CD4-positive, CD25-positive, alpha-beta regulatory T cell (primary cell): ENCODE results near the gene ZNF787. TPM values are rescaled to one million over a fixed set of nuclear protein-coding genes. Genes with fewer than 3 reads are reported as not detected.
"Not testable (repeated sequence)": the region's sequence is repeated elsewhere in the genome, so short reads cannot be mapped to it uniquely, and the experiment has no call there.

ENCODE experiments used
- ATAC-seq, 2 donors: fragments of 150-1000 bp; cut with Tn5 transposase; one replicate each; pipeline ENCODE4 v1.10.0; 2021; ENCODE audit warnings: low read depth in 2 of 2, moderate number of reproducible peaks in 2 of 2, moderate library complexity in 1 of 2
- DNase-seq, 3 donors: peaks; one replicate each; pipeline versions ENCODE4 v3.0.0 to v3.0.0-alpha.2; 2012 to 2022; ENCODE audit warnings: mixed read lengths in 1 of 3
- H3K27ac ChIP-seq: one replicate; pipeline ENCODE4 v1.7.0; 2013; ENCODE audit warnings: mild to moderate bottlenecking, low read length; ENCODE audit not compliant: insufficient read depth, poor library complexity, severe bottlenecking
- H3K27me3 ChIP-seq: one replicate; pipeline ENCODE4 v1.7.0; 2013; ENCODE audit warnings: low read length; ENCODE audit not compliant: control insufficient read depth, insufficient read depth
- H3K36me3 ChIP-seq: one replicate; pipeline ENCODE4 v1.7.0; 2013; ENCODE audit warnings: mild to moderate bottlenecking, low read length, moderate library complexity; ENCODE audit not compliant: control insufficient read depth, insufficient read depth
- H3K4me1 ChIP-seq: 2 replicates; pipeline ENCODE4 v1.7.0; 2013; ENCODE audit warnings: mild to moderate bottlenecking, low read length; ENCODE audit not compliant: insufficient read depth, control insufficient read depth, poor library complexity, severe bottlenecking
- H3K4me3 ChIP-seq: one replicate; pipeline ENCODE4 v1.7.0; 2013; ENCODE audit warnings: low read depth, mild to moderate bottlenecking, low read length, moderate library complexity
- H3K9me3 ChIP-seq, 2 experiments: 1 replicate in 1 of 2; 2 replicates in 1 of 2; pipeline ENCODE4 v1.7.0; 2013; ENCODE audit warnings: low read length in 2 of 2, mild to moderate bottlenecking in 1 of 2, moderate library complexity in 1 of 2; ENCODE audit not compliant: control insufficient read depth in 2 of 2
- H3K27ac Mint-ChIP-seq, 3 donors: one replicate each; pipeline ENCODE4 v1.8.0; 2020 to 2022; ENCODE audit warnings: mild to moderate bottlenecking in 3 of 3, mixed read lengths in 3 of 3, moderate library complexity in 2 of 3
- H3K27me3 Mint-ChIP-seq: one replicate; pipeline ENCODE4 v1.8.0; 2022; ENCODE audit warnings: mild to moderate bottlenecking, mixed read lengths
- H3K36me3 Mint-ChIP-seq: one replicate; pipeline ENCODE4 v1.8.0; 2020; ENCODE audit warnings: mixed read lengths
- H3K4me1 Mint-ChIP-seq, 4 donors: one replicate each; pipeline ENCODE4 v1.8.0; 2020 to 2022; ENCODE audit warnings: mixed read lengths in 4 of 4, mild to moderate bottlenecking in 1 of 4
- H3K4me3 Mint-ChIP-seq, 4 donors: one replicate each; pipeline ENCODE4 v1.8.0; 2020 to 2022; ENCODE audit warnings: mild to moderate bottlenecking in 4 of 4, mixed read lengths in 4 of 4, moderate library complexity in 3 of 4
- H3K9me3 Mint-ChIP-seq, 7 donors: one replicate each; pipeline ENCODE4 v1.8.0; 2020 to 2022; ENCODE audit warnings: mixed read lengths in 7 of 7, mild to moderate bottlenecking in 3 of 7, moderate library complexity in 2 of 7
- polyA plus RNA-seq, 4 donors: library from polyadenylated mRNA; unstranded; fragments of 300-500 nt; fragmentation: Illumina TruSeq; gene quantifications; one replicate each; pipeline ENCODE4 v1.2.3, GENCODE V29; 2021
- total RNA-seq: library from RNA; stranded (reverse); gene quantifications from one replicate; pipeline ENCODE4 v1.2.3, GENCODE V29; 2022

ZNF787 gene
- total and polyA plus RNA-seq, 5 donors from 2014 or later, result 0.73 to 21.4 (median 1.5) TPM

GRCh38 chr19:56105831-56106396, 15.2 kb downstream of the ZNF787 start:
- H3K4me1 ChIP-seq, H3K9me3 Mint-ChIP-seq, H3K36me3 ChIP-seq, H3K9me3 ChIP-seq, H3K4me3 Mint-ChIP-seq, H3K4me3 ChIP-seq, H3K27me3 ChIP-seq, DNase-seq, H3K27me3 Mint-ChIP-seq, ATAC-seq, H3K27ac ChIP-seq: not testable (repeated sequence)
- peaks cover 0 to 47% (median 15%) of the 10 kb centered on the region in 4 donors for H3K4me1 Mint-ChIP-seq
- peak overlapping the region in 2 of 3 donors; percentile 67 for H3K27ac Mint-ChIP-seq
- H3K36me3 Mint-ChIP-seq, result peaks cover 16% of the 10 kb centered on the region

GRCh38 chr19:56105090-56105701, 15.9 kb downstream of the ZNF787 start:
- Mint-ChIP-seq H3K27me3 (no peaks in the 10 kb centered on the region), H3K36me3 (peaks cover 16% of the 10 kb centered on the region), H3K4me1 (peaks cover 0 to 44% (median 14%) of the 10 kb centered on the region in 4 donors), H3K9me3 (peaks cover 0 to 2% (median 0%) of the 10 kb centered on the region in 7 donors), H3K4me3 (peak overlapping the region in 1 of 4 donors; percentile 13), H3K27ac (peak overlapping the region in 2 of 3 donors; percentile 67)
- Histone ChIP-seq H3K4me1 (no peaks in the 10 kb centered on the region), H3K27ac (no peak overlapping the region), H3K27me3 (no peaks in the 10 kb centered on the region), H3K36me3 (peaks cover 9% of the 10 kb centered on the region), H3K9me3 (no peaks in the 10 kb centered on the region), H3K4me3 (no peak overlapping the region)
- peak; percentile 21 to 46 (median 25) for DNase-seq
- ATAC-seq, result peak; percentile 39 to 53

GRCh38 chr19:56104423-56104822, 16.7 kb downstream of the ZNF787 start:
- no peak for DNase-seq
- Mint-ChIP-seq H3K4me3 (no peak overlapping the region), H3K27ac (no peak overlapping the region)

GRCh38 chr19:56103027-56103614, 18.0 kb downstream of the ZNF787 start:
- no peaks in the 10 kb centered on the region for H3K27me3 ChIP-seq
- H3K36me3 ChIP-seq, result peaks cover 15% of the 10 kb centered on the region
- no peaks in the 10 kb centered on the region for H3K4me1 ChIP-seq
- ATAC-seq, result no peak
- no peak overlapping the region for H3K4me3 ChIP-seq
- Mint-ChIP-seq H3K27me3 (no peaks in the 10 kb centered on the region), H3K27ac (peak overlapping the region in 1 of 3 donors; percentile 87), H3K9me3 (peaks cover 0 to 2% (median 0%) of the 10 kb centered on the region in 7 donors), H3K4me3 (no peak overlapping the region), H3K36me3 (peaks cover 16% of the 10 kb centered on the region), H3K4me1 (peaks cover 0 to 33% (median 12%) of the 10 kb centered on the region in 4 donors)
- no peak for DNase-seq
- H3K9me3 ChIP-seq, result no peaks in the 10 kb centered on the region
- no peak overlapping the region for H3K27ac ChIP-seq

More at GRCh38 chr19:56104423-56104822, 16.7 kb downstream of the ZNF787 start:
- peaks cover 0 to 40% (median 12%) of the 10 kb centered on the region in 4 donors for H3K4me1 Mint-ChIP-seq
- no peak for ATAC-seq
- no peaks in the 10 kb centered on the region for H3K27me3 ChIP-seq
- H3K27me3 Mint-ChIP-seq, result no peaks in the 10 kb centered on the region
- H3K4me3 ChIP-seq, result no peak overlapping the region
- H3K9me3 ChIP-seq, result no peaks in the 10 kb centered on the region
- H3K36me3 ChIP-seq, result peaks cover 9% of the 10 kb centered on the region
- no peaks in the 10 kb centered on the region for H3K4me1 ChIP-seq
- peaks cover 16% of the 10 kb centered on the region for H3K36me3 Mint-ChIP-seq
- peaks cover 0 to 2% (median 0%) of the 10 kb centered on the region in 7 donors for H3K9me3 Mint-ChIP-seq
- H3K27ac ChIP-seq, result no peak overlapping the region

GRCh38 chr19:56101746-56102535, 19.2 kb downstream of the ZNF787 start:
- H3K36me3 Mint-ChIP-seq, result peaks cover 16% of the 10 kb centered on the region
- ATAC-seq, result no peak

GRCh38 chr19:56101095-56101494, 20.0 kb downstream of the ZNF787 start:
- Histone ChIP-seq H3K27ac (no peak overlapping the region), H3K4me1 (no peaks in the 10 kb centered on the region), H3K9me3 (no peaks in the 10 kb centered on the region), H3K27me3 (no peaks in the 10 kb centered on the region), H3K36me3 (peaks cover 18% of the 10 kb centered on the region), H3K4me3 (no peak overlapping the region)
- H3K27me3 Mint-ChIP-seq, result no peaks in the 10 kb centered on the region
- peaks cover 0 to 18% (median 5%) of the 10 kb centered on the region in 4 donors for H3K4me1 Mint-ChIP-seq
- ATAC-seq (no peak), DNase-seq (no peak)
- H3K36me3 Mint-ChIP-seq, result peaks cover 13% of the 10 kb centered on the region
- no peak overlapping the region for H3K27ac Mint-ChIP-seq
- H3K4me3 Mint-ChIP-seq, result no peak overlapping the region
- peaks cover 0 to under 1% (median 0%) of the 10 kb centered on the region in 7 donors for H3K9me3 Mint-ChIP-seq

More at GRCh38 chr19:56101746-56102535, 19.2 kb downstream of the ZNF787 start:
- Histone ChIP-seq H3K27me3 (no peaks in the 10 kb centered on the region), H3K9me3 (no peaks in the 10 kb centered on the region), H3K4me3 (no peak overlapping the region), H3K27ac (no peak overlapping the region), H3K4me1 (no peaks in the 10 kb centered on the region), H3K36me3 (peaks cover 18% of the 10 kb centered on the region)
- Mint-ChIP-seq H3K27me3 (no peaks in the 10 kb centered on the region), H3K9me3 (peaks cover 0 to 2% (median 0%) of the 10 kb centered on the region in 7 donors), H3K27ac (no peak overlapping the region), H3K4me3 (no peak overlapping the region), H3K4me1 (peaks cover 0 to 26% (median 9%) of the 10 kb centered on the region in 4 donors)
- DNase-seq, result no peak

GRCh38 chr19:56099638-56100539, 21.2 kb downstream of the ZNF787 start:
- H3K36me3 Mint-ChIP-seq, result peaks cover 15% of the 10 kb centered on the region
- no peak for ATAC-seq
- peaks cover 0 to 7% (median 2%) of the 10 kb centered on the region in 4 donors for H3K4me1 Mint-ChIP-seq
- no peaks in the 10 kb centered on the region for H3K27me3 ChIP-seq
- no peaks in the 10 kb centered on the region for H3K27me3 Mint-ChIP-seq
- no peak overlapping the region for H3K27ac Mint-ChIP-seq
- H3K4me1 ChIP-seq, result no peaks in the 10 kb centered on the region
- H3K4me3 Mint-ChIP-seq, result no peak overlapping the region
- H3K9me3 Mint-ChIP-seq, result no peaks in the 10 kb centered on the region
- peaks cover 18% of the 10 kb centered on the region for H3K36me3 ChIP-seq
- no peaks in the 10 kb centered on the region for H3K9me3 ChIP-seq
- no peak overlapping the region for H3K27ac ChIP-seq
- H3K4me3 ChIP-seq, result no peak overlapping the region
- no peak for DNase-seq
